22Rv1 (cell line): ENCODE measurements around the gene TYW3.

Experiments
- CTCF ChIP-seq: fragments of 450-650 bp; IDR thresholded peaks from 2 replicates; pipeline ENCODE4 v1.5.1; 2017; ENCODE audit warnings: mild to moderate bottlenecking
- ZFX ChIP-seq: fragments of 450-650 bp; IDR thresholded peaks from 2 replicates; pipeline ENCODE4 v1.6.1; 2017; ENCODE audit warnings: antibody characterized with exemption, borderline replicate concordance

DNA sequence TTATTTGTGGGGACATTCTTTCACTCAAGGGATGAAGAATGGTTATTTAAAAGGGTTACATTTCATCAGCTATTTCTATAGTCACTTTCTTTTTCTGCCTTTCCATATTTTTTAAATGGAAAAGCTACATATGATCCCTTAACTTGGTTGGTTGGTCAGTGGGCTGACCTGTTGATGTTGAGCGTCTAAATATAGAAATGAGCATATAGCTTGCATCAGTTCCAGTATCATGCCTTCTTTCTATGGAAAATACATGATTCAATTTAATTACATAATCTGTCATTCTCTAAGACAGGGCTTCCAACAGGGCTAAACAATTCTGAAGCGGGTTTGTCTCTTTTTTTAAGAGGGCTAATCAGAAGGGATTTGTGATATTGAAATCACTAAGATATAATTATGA is 40.6 kb downstream of the TYW3 start:
- TF ChIP-seq CTCF (no peak), ZFX (no peak)
